Measurements from ENCODE around the gene PPP1R15B. TPM values are rescaled to one million over a fixed set of nuclear protein-coding genes. Genes with fewer than 3 reads are reported as not detected.

The PPP1R15B gene
- total RNA-seq, 1 donor from 2014 or later: 43.3 TPM

GRCh38 chr1:204355913-204356312, 55.7 kb downstream of the PPP1R15B start:
- Mint-ChIP-seq H3K36me3 (ENCODE audit: insufficient read depth) (no peaks in the 10 kb centered on the region), H3K4me3 (ENCODE audit: low read depth) (no peak overlapping the region), H3K27me3 (no peaks in the 10 kb centered on the region), H3K27ac (no peak overlapping the region), H3K9me3 (ENCODE audit: low read depth) (no peaks in the 10 kb centered on the region), H3K4me1 (ENCODE audit: low read depth) (peaks cover 32% of the 10 kb centered on the region)
- DNase-seq (ENCODE audit: low spot score, unreplicated experiment): no peak
- no peak for TF ChIP-seq CTCF (IDR thresholded peaks at IDR 0.05; ENCODE audit: unreplicated experiment)

GRCh38 chr1:204354579-204354978, 57.0 kb downstream of the PPP1R15B start:
- no peak for TF ChIP-seq CTCF (IDR thresholded peaks at IDR 0.05; ENCODE audit: unreplicated experiment)
- Mint-ChIP-seq H3K9me3 (ENCODE audit: low read depth) (no peaks in the 10 kb centered on the region), H3K4me1 (ENCODE audit: low read depth) (peaks cover 28% of the 10 kb centered on the region), H3K36me3 (ENCODE audit: insufficient read depth) (no peaks in the 10 kb centered on the region), H3K27me3 (no peaks in the 10 kb centered on the region), H3K4me3 (ENCODE audit: low read depth) (no peak overlapping the region), H3K27ac (no peak overlapping the region)
- no peak for DNase-seq (ENCODE audit: low spot score, unreplicated experiment)

Other genes with a start within 250 kb of the PPP1R15B start
- gene REN, start 245.5 kb downstream of the PPP1R15B start, total RNA-seq: not detected in 2 replicates
- not detected in 2 replicates for gene KISS1, start 215.3 kb downstream of the PPP1R15B start, total RNA-seq
- gene GOLT1A, start 197.8 kb downstream of the PPP1R15B start, total RNA-seq: 4.2 and 5.0 TPM in 2 replicates
- 66.9 and 71.5 TPM in 2 replicates for gene PLEKHA6, start 51.9 kb downstream of the PPP1R15B start, total RNA-seq
- 62.2 and 62.7 TPM in 2 replicates for gene PIK3C2B, start 83.0 kb upstream of the PPP1R15B start, total RNA-seq
- 123 and 127 TPM in 2 replicates for gene MDM4, start 104.6 kb upstream of the PPP1R15B start, total RNA-seq

Data from progenitor cell of endocrine pancreas (in vitro differentiated cells).